Choroid plexus epithelial cell (primary cell): ENCODE measurements around the gene SLAMF6.
"Not testable (repeated sequence)": the region's sequence is repeated elsewhere in the genome, so short reads cannot be mapped to it uniquely, and the experiment has no call there.

Source experiments
- DNase-seq: peaks from one replicate; pipeline ENCODE4 v3.0.0-alpha.2; 2010; ENCODE audit warnings: low read depth
- H3K4me3 ChIP-seq: 2 replicates; pipeline ENCODE4 v1.5.1; 2011; ENCODE audit warnings: low read depth, mild to moderate bottlenecking, control low read depth, low read length, moderate library complexity
- TF ChIP-seq, protein P1 (sequence below): conservative IDR thresholded peaks from 2 replicates; pipeline ENCODE4 v1.5.1; 2011; ENCODE audit warnings: low read depth, mild to moderate bottlenecking, control low read depth, inconsistent platforms, low read length, moderate library complexity

The SLAMF6 gene

GRCh38 chr1:160534823-160535605, 12.0 kb upstream of the SLAMF6 start:
- DNase-seq = no peak
- H3K4me3 ChIP-seq = no peak overlapping the region
- TF ChIP-seq, protein P1, sequence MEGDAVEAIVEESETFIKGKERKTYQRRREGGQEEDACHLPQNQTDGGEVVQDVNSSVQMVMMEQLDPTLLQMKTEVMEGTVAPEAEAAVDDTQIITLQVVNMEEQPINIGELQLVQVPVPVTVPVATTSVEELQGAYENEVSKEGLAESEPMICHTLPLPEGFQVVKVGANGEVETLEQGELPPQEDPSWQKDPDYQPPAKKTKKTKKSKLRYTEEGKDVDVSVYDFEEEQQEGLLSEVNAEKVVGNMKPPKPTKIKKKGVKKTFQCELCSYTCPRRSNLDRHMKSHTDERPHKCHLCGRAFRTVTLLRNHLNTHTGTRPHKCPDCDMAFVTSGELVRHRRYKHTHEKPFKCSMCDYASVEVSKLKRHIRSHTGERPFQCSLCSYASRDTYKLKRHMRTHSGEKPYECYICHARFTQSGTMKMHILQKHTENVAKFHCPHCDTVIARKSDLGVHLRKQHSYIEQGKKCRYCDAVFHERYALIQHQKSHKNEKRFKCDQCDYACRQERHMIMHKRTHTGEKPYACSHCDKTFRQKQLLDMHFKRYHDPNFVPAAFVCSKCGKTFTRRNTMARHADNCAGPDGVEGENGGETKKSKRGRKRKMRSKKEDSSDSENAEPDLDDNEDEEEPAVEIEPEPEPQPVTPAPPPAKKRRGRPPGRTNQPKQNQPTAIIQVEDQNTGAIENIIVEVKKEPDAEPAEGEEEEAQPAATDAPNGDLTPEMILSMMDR = no peak

DNA sequence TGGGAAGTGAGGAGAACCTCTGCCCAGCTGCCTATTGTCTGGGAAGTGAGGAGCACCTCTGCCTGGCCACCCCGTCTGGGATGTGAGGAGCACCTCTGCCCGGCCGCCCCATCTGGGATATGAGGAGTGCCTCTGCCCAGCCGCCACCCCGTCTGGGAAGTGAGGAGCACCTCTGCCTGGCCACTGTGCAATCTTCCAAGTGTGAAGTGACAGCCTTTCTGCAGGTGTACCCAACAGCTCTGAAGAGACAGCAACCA, 9.4 kb upstream of the SLAMF6 start:
- DNase-seq, H3K4me3 ChIP-seq: not testable (repeated sequence)

- H3K4me3 ChIP-seq = not testable (repeated sequence)
Observed at GRCh38 chr1:160531809-160532556, 8.9 kb upstream of the SLAMF6 start.

GRCh38 chr1:160529401-160529952, 6.4 kb upstream of the SLAMF6 start:
- DNase-seq = not testable (repeated sequence)

More at GRCh38 chr1:160531809-160532556, 8.9 kb upstream of the SLAMF6 start:
- not testable (repeated sequence) for DNase-seq

DNA sequence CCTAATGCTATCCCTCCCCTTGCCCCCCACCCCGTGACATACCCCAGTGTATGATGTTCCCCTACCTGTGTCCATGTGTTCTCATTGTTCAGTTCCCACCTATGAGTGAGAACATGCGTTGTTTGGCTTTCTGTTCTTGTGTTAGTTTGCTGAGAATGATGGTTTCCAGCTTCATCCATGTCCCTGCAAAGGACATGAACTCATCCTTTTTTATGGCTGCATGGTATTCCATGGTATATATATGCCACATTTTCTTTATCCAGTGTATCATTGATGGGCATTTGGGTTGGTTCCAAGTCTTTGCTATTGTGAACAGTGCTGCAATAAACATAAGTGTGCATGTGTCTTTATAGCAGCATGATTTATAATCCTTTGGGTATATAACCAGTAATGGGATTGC, 734 bp upstream of the SLAMF6 start:
- not testable (repeated sequence) for H3K4me3 ChIP-seq, DNase-seq

More at GRCh38 chr1:160529401-160529952, 6.4 kb upstream of the SLAMF6 start:
- H3K4me3 ChIP-seq = not testable (repeated sequence)

DNA sequence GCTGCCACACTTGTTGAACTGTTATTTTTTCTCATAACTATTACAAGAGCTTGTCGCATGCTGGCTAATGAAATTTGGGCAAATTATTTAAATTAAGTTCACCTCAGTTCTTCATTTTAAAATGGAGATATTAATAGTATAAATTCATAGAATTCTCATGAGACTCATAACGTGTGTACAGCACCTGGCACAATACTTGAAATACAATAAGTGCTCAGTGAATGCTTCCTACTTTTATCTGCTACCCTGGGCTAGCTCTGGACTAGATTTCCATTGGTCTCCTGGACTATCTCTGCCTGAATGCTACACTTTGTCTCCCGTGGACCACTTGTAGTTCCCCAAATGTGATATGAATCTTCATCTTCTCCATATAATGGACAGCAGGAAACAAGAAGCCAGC, 919 bp downstream of the SLAMF6 start:
- TF ChIP-seq, protein P1 = no peak
- H3K4me3 ChIP-seq = no peak overlapping the region
- no peak for DNase-seq

DNA sequence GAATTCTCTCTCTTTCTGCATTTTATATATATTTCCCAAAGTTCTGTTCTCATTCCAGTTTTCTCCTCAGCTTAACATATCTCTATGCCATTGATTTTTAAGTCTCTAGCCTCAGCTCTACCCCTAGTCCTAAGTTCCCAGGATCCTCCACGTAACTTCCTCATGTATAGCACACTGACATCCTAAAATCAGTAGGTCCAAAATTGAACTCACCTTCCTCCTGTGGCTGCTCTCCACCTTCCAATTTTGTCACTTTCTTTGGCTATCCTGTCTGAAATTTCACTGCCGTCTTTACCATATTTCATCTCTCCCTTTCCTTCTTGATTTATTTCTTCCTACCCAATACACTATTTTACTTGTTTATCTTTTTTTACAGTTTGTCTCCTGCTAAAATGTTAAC, 1.5 kb downstream of the SLAMF6 start:
- TF ChIP-seq, protein P1 = no peak
- DNase-seq = no peak
- no peak overlapping the region for H3K4me3 ChIP-seq

DNA sequence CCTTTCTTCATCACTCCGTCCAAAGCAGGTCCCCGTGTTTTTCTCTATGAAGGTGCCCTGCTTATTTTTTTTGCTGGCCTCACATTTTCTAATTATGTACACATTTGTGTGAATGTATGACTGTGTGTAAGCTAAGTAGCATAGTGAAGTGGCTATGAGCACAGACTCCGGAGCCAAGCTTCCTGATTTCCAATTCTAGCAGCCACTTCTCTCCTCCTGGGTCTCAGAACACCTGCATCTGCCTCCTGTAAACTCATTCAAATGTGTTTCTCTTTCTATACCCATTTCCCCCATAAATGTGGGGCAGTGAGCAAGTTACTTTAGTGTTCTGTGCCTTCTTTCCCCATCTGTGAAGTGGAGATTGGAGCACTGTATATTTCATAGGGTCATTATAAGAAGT, 2.1 kb downstream of the SLAMF6 start:
- DNase-seq = no peak
- H3K4me3 ChIP-seq = no peak overlapping the region
- TF ChIP-seq, protein P1 = no peak

DNA sequence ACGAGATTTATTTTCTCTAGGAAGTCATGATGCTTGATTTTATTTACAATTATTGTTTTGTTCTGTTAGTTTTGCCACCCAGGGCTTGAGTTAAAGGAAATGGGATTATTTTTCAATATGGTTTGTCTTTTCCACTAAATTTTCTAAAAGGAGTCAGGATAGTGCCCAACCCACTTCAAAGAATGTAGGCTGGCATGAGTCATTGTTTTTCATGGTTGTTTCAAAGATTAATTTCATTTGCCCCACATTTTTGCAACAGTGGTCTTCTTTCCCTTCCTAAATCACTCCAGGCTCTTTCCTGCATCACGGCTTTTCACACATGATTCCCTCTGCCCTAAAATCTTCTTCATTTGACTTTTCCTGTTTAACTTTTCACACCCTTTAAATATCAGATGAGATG, 2.5 kb downstream of the SLAMF6 start:
- no peak overlapping the region for H3K4me3 ChIP-seq
- TF ChIP-seq, protein P1 = no peak
- no peak for DNase-seq
